GM13977 (cell line): ENCODE data around the gene TTC3.
"Not testable (repeated sequence)": the region's sequence is repeated elsewhere in the genome, so short reads cannot be mapped to it uniquely, and the experiment has no call there.

Source experiments
- DNase-seq: peaks from one replicate; pipeline ENCODE4 v3.0.0; 2012; ENCODE audit warnings: low spot score
- CTCF ChIP-seq: IDR thresholded peaks from 2 replicates; pipeline ENCODE4 v1.5.1; 2012; ENCODE audit warnings: mild to moderate bottlenecking, control low read depth; ENCODE audit not compliant: insufficient read depth; ENCODE audit errors: extremely low read depth, missing control alignments
- in situ Hi-C: fragments of 300-500 bp; cut with MboI; formaldehyde crosslinking; loops from one replicate; pipeline ENCODE4 v1.12.0; 2022; ENCODE audit warnings: low sequenced_read_pairs, low pct_unique_long_range_greater_than_20kb, mixed read lengths, inconsistent platforms; ENCODE audit not compliant: unreplicated experiment

Gene TTC3

GRCh38 chr21:37106998-37107397 lies 33.9 kb downstream of the TTC3 start:
- in situ Hi-C loops = no loop called here
- DNase-seq = no peak
- TF ChIP-seq CTCF = no peak

- in situ Hi-C loops, DNase-seq: not testable (repeated sequence)
These were observed 38.0 kb downstream of the TTC3 start for GRCh38 chr21:37111029-37111428.

GRCh38 chr21:37114301-37114700 lies 41.2 kb downstream of the TTC3 start:
- DNase-seq, in situ Hi-C loops: not testable (repeated sequence)

- DNase-seq, in situ Hi-C loops: not testable (repeated sequence)
These were observed 43.4 kb downstream of the TTC3 start for GRCh38 chr21:37116459-37116858.

GRCh38 chr21:37117204-37117603 lies 44.1 kb downstream of the TTC3 start:
- in situ Hi-C loops = no loop called here
- no peak for TF ChIP-seq CTCF

GRCh38 chr21:37118187-37118826 lies 45.3 kb downstream of the TTC3 start:
- in situ Hi-C loops = no loop called here
- no peak for TF ChIP-seq CTCF
- no peak for DNase-seq

More at GRCh38 chr21:37117204-37117603, 44.1 kb downstream of the TTC3 start:
- DNase-seq = no peak

GRCh38 chr21:37119421-37120218 lies 46.6 kb downstream of the TTC3 start:
- in situ Hi-C loops = no loop called here
- DNase-seq = no peak
- no peak for TF ChIP-seq CTCF

GRCh38 chr21:37128076-37128475 lies 55.0 kb downstream of the TTC3 start:
- DNase-seq = no peak
- TF ChIP-seq CTCF = no peak
- in situ Hi-C loops = no loop called here
